ENCODE measurements around the gene ARHGAP28.

- TF ChIP-seq POLR2A (IDR thresholded peaks at IDR 0.05), result no peak
- TF ChIP-seq, protein P1, sequence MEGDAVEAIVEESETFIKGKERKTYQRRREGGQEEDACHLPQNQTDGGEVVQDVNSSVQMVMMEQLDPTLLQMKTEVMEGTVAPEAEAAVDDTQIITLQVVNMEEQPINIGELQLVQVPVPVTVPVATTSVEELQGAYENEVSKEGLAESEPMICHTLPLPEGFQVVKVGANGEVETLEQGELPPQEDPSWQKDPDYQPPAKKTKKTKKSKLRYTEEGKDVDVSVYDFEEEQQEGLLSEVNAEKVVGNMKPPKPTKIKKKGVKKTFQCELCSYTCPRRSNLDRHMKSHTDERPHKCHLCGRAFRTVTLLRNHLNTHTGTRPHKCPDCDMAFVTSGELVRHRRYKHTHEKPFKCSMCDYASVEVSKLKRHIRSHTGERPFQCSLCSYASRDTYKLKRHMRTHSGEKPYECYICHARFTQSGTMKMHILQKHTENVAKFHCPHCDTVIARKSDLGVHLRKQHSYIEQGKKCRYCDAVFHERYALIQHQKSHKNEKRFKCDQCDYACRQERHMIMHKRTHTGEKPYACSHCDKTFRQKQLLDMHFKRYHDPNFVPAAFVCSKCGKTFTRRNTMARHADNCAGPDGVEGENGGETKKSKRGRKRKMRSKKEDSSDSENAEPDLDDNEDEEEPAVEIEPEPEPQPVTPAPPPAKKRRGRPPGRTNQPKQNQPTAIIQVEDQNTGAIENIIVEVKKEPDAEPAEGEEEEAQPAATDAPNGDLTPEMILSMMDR (IDR thresholded peaks at IDR 0.05), result no peak
Measured at GRCh38 chr18:6722690-6723089, 6.8 kb upstream of the ARHGAP28 start.

Data from body of pancreas (tissue), 4 donors.